ENCODE measurements around the gene MGST2. TPM values are rescaled to one million over a fixed set of nuclear protein-coding genes. Genes with fewer than 3 reads are reported as not detected.
"Not testable (repeated sequence)": the region's sequence is repeated elsewhere in the genome, so short reads cannot be mapped to it uniquely, and the experiment has no call there.

Gene MGST2
- total RNA-seq, 1 experiment from 2014 or later = 81.8 TPM

DNA sequence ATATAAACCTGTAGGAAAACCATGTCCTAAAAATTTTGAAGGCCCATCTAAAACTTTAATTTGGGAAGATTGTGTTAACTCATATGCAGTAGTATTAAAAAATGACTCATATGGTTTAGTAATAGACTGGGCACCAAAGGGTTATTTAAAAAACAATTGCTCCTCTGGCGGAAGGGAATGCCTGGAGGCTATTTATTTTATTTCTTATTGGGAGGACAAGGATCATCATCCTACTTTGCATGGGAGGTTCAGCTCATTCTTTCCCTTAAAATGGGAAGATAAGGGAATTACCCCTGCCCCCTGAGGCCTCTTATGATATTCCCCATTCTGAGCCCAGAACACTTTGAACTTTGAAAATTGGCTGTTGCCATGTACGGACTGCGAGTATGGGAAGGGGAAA, 29.7 kb upstream of the MGST2 start:
- ChIA-PET CTCF (interaction anchor here (1.5 kb wide), 1 partner anchor 29 kb away, joined by 5 read pairs; no protein-coding TSS in a partner anchor), POLR2A (ENCODE audit: unreplicated experiment) (no interaction called here)
- H3K9me3 ChIP-seq (ENCODE audit: insufficient read depth, low read depth) = peaks cover 8% of the 10 kb centered on the region; the same call in 1 of the 2 replicates
- H3K4me3 ChIP-seq = no peak overlapping the region
- BruUV-seq (replicated peaks) = no TSS peak
- DNase-seq = no peak
- intact Hi-C loops (cut with micrococcal nuclease; ENCODE audit: unreplicated experiment) = no loop called here
- H3K27ac ChIP-seq = no peak overlapping the region
- no peaks in the 10 kb centered on the region for H3K79me2 ChIP-seq (ENCODE audit: low read depth)
- no peaks in the 10 kb centered on the region for H3K36me3 ChIP-seq (ENCODE audit: low read depth)
- H3K9me2 ChIP-seq (ENCODE audit: insufficient read depth) = no peaks in the 10 kb centered on the region
- H3K27me3 ChIP-seq (ENCODE audit: insufficient read depth, low read depth) = no peaks in the 10 kb centered on the region
- no peak overlapping the region; the same call in 1 of the 2 replicates for H3K4me2 ChIP-seq
- TF ChIP-seq EZH2 (IDR thresholded peaks at IDR 0.05; ENCODE audit: low read depth) = no peak
- TF ChIP-seq, protein P1, sequence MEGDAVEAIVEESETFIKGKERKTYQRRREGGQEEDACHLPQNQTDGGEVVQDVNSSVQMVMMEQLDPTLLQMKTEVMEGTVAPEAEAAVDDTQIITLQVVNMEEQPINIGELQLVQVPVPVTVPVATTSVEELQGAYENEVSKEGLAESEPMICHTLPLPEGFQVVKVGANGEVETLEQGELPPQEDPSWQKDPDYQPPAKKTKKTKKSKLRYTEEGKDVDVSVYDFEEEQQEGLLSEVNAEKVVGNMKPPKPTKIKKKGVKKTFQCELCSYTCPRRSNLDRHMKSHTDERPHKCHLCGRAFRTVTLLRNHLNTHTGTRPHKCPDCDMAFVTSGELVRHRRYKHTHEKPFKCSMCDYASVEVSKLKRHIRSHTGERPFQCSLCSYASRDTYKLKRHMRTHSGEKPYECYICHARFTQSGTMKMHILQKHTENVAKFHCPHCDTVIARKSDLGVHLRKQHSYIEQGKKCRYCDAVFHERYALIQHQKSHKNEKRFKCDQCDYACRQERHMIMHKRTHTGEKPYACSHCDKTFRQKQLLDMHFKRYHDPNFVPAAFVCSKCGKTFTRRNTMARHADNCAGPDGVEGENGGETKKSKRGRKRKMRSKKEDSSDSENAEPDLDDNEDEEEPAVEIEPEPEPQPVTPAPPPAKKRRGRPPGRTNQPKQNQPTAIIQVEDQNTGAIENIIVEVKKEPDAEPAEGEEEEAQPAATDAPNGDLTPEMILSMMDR (conservative IDR thresholded peaks at IDR 0.05) = no peak
- no peaks in the 10 kb centered on the region for H4K20me1 ChIP-seq (ENCODE audit: insufficient read depth)
- no peak overlapping the region for H2AFZ ChIP-seq
- no peaks in the 10 kb centered on the region for H3F3A ChIP-seq (ENCODE audit: insufficient read depth, low read depth)
- H3K4me1 ChIP-seq (replicated peaks; ENCODE audit: insufficient read depth) = peaks cover 16% of the 10 kb centered on the region

GRCh38 chr4:139638306-139638705, 27.3 kb upstream of the MGST2 start:
- H3K36me3 ChIP-seq (ENCODE audit: low read depth); H2AFZ ChIP-seq; BruUV-seq (replicated peaks); H3K4me2 ChIP-seq; CTCF ChIA-PET; H3F3A ChIP-seq (ENCODE audit: insufficient read depth, low read depth); intact Hi-C loops (cut with micrococcal nuclease; ENCODE audit: unreplicated experiment); H3K9me2 ChIP-seq (ENCODE audit: insufficient read depth); H3K27me3 ChIP-seq (ENCODE audit: insufficient read depth, low read depth); POLR2A ChIA-PET (ENCODE audit: unreplicated experiment); H3K79me2 ChIP-seq (ENCODE audit: low read depth); H4K20me1 ChIP-seq (ENCODE audit: insufficient read depth); H3K9me3 ChIP-seq (ENCODE audit: insufficient read depth, low read depth); H3K27ac ChIP-seq; H3K4me3 ChIP-seq; DNase-seq: not testable (repeated sequence)
- H3K4me1 ChIP-seq (replicated peaks; ENCODE audit: insufficient read depth) = peaks cover 39% of the 10 kb centered on the region

DNA sequence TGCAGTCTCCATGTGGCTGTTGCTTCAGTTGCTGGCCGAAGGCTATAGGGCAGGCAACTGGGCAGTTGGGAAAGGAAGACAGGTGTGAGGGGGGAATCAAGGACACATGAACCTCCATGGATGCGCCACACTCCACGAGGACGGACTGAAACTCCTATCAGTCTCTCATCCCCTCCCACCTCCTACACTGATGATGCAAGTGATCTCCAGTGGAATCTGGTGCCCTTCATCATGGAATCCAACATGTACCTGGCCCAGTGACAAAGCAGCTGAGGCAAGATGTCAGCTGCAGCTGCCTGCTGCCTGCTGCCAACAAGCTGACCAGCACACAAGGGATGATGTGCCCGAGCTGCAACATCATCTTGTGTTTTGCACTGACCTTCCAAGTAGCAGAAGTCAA, 26.0 kb upstream of the MGST2 start:
- TF ChIP-seq EZH2 (IDR thresholded peaks at IDR 0.05; ENCODE audit: low read depth) = no peak
- TF ChIP-seq, protein P1 (conservative IDR thresholded peaks at IDR 0.05) = no peak
- Histone ChIP-seq H3K4me2 (no peak overlapping the region), H3K4me3 (no peak overlapping the region), H3K4me1 (replicated peaks; ENCODE audit: insufficient read depth) (peaks cover 47% of the 10 kb centered on the region), H2AFZ (no peak overlapping the region), H4K20me1 (ENCODE audit: insufficient read depth) (no peaks in the 10 kb centered on the region), H3K9me3 (ENCODE audit: insufficient read depth, low read depth) (peaks cover 14% of the 10 kb centered on the region; the same call in 1 of the 2 replicates), H3K36me3 (ENCODE audit: low read depth) (no peaks in the 10 kb centered on the region), H3F3A (ENCODE audit: insufficient read depth, low read depth) (no peaks in the 10 kb centered on the region), H3K79me2 (ENCODE audit: low read depth) (no peaks in the 10 kb centered on the region), H3K27me3 (ENCODE audit: insufficient read depth, low read depth) (no peaks in the 10 kb centered on the region), H3K27ac (no peak overlapping the region), H3K9me2 (ENCODE audit: insufficient read depth) (no peaks in the 10 kb centered on the region)
- CTCF ChIA-PET = interaction anchor here (1.2 kb wide), 1 partner anchor 36 kb away, joined by 3 read pairs; no protein-coding TSS in a partner anchor
- intact Hi-C loops (cut with micrococcal nuclease; ENCODE audit: unreplicated experiment) = no loop called here
- BruUV-seq (replicated peaks) = no TSS peak
- POLR2A ChIA-PET (ENCODE audit: unreplicated experiment) = no interaction called here
- DNase-seq = no peak

DNA sequence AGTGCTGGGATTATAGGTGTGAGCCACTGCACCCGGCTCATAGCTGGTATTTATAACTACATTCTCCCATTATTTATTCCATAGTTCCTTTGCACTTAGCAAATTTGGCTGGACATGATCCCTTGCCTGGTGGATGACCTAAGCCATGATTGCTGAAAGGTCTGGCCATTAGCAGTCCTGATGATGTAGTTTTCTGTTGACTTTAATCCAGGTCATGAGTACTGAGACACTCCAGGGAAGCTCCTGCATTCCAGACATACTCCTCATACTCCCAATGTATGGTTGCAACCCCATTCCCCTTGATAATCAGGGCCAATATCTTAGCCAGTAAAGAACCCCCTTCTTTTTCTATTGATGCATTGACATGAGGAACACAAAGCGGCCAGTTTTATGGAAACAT, 24.4 kb upstream of the MGST2 start:
- ChIA-PET POLR2A (ENCODE audit: unreplicated experiment) (interaction anchor here (0.5 kb wide), 1 partner anchor 11 kb away, joined by 6 read pairs; no protein-coding TSS in a partner anchor), CTCF (interaction anchor here (0.6 kb wide), 1 partner anchor 222 kb away, joined by 4 read pairs; no protein-coding TSS in a partner anchor)

More for the DNA sequence above, 24.4 kb upstream of the MGST2 start:
- peaks cover 12% of the 10 kb centered on the region for H3F3A ChIP-seq (ENCODE audit: insufficient read depth, low read depth)
- H4K20me1 ChIP-seq (ENCODE audit: insufficient read depth) = no peaks in the 10 kb centered on the region
- no peaks in the 10 kb centered on the region for H3K79me2 ChIP-seq (ENCODE audit: low read depth)
- H3K4me3 ChIP-seq = no peak overlapping the region
- peak in 1 of 2 experiments; percentile 73 for DNase-seq
- H3K4me2 ChIP-seq = peak overlapping the region; percentile 21; the same call in 1 of the 2 replicates
- peaks cover 14% of the 10 kb centered on the region; the same call in 1 of the 2 replicates for H3K9me3 ChIP-seq (ENCODE audit: insufficient read depth, low read depth)
- no TSS peak for BruUV-seq (replicated peaks)
- H3K27ac ChIP-seq = peak overlapping the region; percentile 31
- H3K4me1 ChIP-seq (replicated peaks; ENCODE audit: insufficient read depth) = peaks cover 50% of the 10 kb centered on the region
- H3K27me3 ChIP-seq (ENCODE audit: insufficient read depth, low read depth) = no peaks in the 10 kb centered on the region
- intact Hi-C loops (cut with micrococcal nuclease; ENCODE audit: unreplicated experiment) = no loop called here
- no peaks in the 10 kb centered on the region for H3K9me2 ChIP-seq (ENCODE audit: insufficient read depth)
- TF ChIP-seq EZH2 (IDR thresholded peaks at IDR 0.05; ENCODE audit: low read depth) = no peak
- TF ChIP-seq, protein P1 (conservative IDR thresholded peaks at IDR 0.05) = no peak
- H3K36me3 ChIP-seq (ENCODE audit: low read depth) = no peaks in the 10 kb centered on the region
- no peak overlapping the region for H2AFZ ChIP-seq
